IMR-90 (cell line): ENCODE data around the gene CDK5RAP2. TPM values are rescaled to one million over a fixed set of nuclear protein-coding genes. Genes with fewer than 3 reads are reported as not detected.

ENCODE experiments used
- ATAC-seq: fragments of 200-7000 bp; cut with Tn5 transposase; 2 replicates; pipeline ENCODE4 v1.9.1; 2020; ENCODE audit warnings: low read depth, mild to moderate bottlenecking, moderate library complexity
- BruUV-seq: library from RNA; stranded (reverse); fragments of 400-500 nt; replicated peaks from 2 replicates; lab custom pipeline; 2021; lab: Mats Ljungman, UMichigan
- CTCF ChIA-PET: fragments of 300-600 bp; formaldehyde crosslinking; extraction: SDS; loops from one replicate; lab custom pipeline; 2021; ENCODE audit warnings: antibody characterized with exemption; lab: Yijun Ruan, JAX
- POLR2A ChIA-PET: fragments of 300-600 bp; sonication (Branson Sonifier 250); formaldehyde crosslinking; loops from one replicate; lab custom pipeline; 2022; ENCODE audit warnings: antibody characterized with exemption; ENCODE audit not compliant: unreplicated experiment; lab: Charles Lee
- DNase-seq: peaks from one replicate; pipeline ENCODE4 v3.0.0; 2013
- H2AFZ ChIP-seq: replicated peaks from 2 replicates; pipeline ENCODE3; 2013; ENCODE audit warnings: low read length, mild to moderate bottlenecking; ENCODE audit not compliant: poor library complexity
- H2AK5ac ChIP-seq: 2 replicates; pipeline ENCODE4 v1.6.1; 2013; ENCODE audit warnings: low read depth, low read length, inconsistent platforms
- H2AK9ac ChIP-seq: replicated peaks from 2 replicates; pipeline ENCODE3; 2013; ENCODE audit warnings: mild to moderate bottlenecking, low read depth, low read length, moderate library complexity; ENCODE audit not compliant: poor library complexity
- H2BK120ac ChIP-seq: 2 replicates; pipeline ENCODE4 v1.6.1; 2013; ENCODE audit warnings: low read depth, low read length, inconsistent platforms
- H2BK15ac ChIP-seq: 3 replicates; pipeline ENCODE4 v1.6.1; 2013; ENCODE audit warnings: low read depth, low read length, inconsistent platforms
- H2BK20ac ChIP-seq: 2 replicates; pipeline ENCODE4 v1.6.1; 2013; ENCODE audit warnings: low read depth, mild to moderate bottlenecking, inconsistent platforms, low read length, moderate library complexity
- H2BK5ac ChIP-seq: 2 replicates; pipeline ENCODE4 v1.6.1; 2013; ENCODE audit warnings: mild to moderate bottlenecking, low read depth, low read length, inconsistent platforms; ENCODE audit not compliant: poor library complexity, severe bottlenecking
- H3K14ac ChIP-seq: replicated peaks from 2 replicates; pipeline ENCODE4 v1.6.1; 2013; ENCODE audit warnings: low read depth, low read length, inconsistent platforms
- H3K18ac ChIP-seq: 2 replicates; pipeline ENCODE4 v1.6.1; 2013; ENCODE audit warnings: low read depth, low read length, control low read depth
- H3K23ac ChIP-seq: 2 replicates; pipeline ENCODE4 v1.6.1; 2013; ENCODE audit warnings: low read depth, low read length, inconsistent platforms
- H3K27ac ChIP-seq: 2 replicates; pipeline ENCODE4 v1.5.1; 2013; ENCODE audit warnings: mild to moderate bottlenecking, control low read depth, low read length; ENCODE audit not compliant: insufficient read depth
- H3K27me3 ChIP-seq: 2 replicates; pipeline ENCODE4 v1.6.1; 2013; ENCODE audit warnings: low read length; ENCODE audit not compliant: control insufficient read depth, insufficient read depth
- H3K36me3 ChIP-seq: 2 replicates; pipeline ENCODE4 v1.6.1; 2013; ENCODE audit warnings: low read length, mixed read lengths; ENCODE audit not compliant: control insufficient read depth, insufficient read depth
- H3K4ac ChIP-seq: 2 replicates; pipeline ENCODE4 v1.6.1; 2013; ENCODE audit warnings: low read depth, low read length, inconsistent platforms
- H3K4me1 ChIP-seq: 2 replicates; pipeline ENCODE4 v1.6.1; 2013; ENCODE audit warnings: low read length, mixed read lengths; ENCODE audit not compliant: control insufficient read depth, insufficient read depth
- H3K4me2 ChIP-seq: 2 replicates; pipeline ENCODE4 v1.6.1; 2013; ENCODE audit warnings: low read depth, mild to moderate bottlenecking, control low read depth, low read length, moderate library complexity
- H3K4me3 ChIP-seq: 2 replicates; pipeline ENCODE4 v1.5.1; 2013; ENCODE audit warnings: low read depth, mild to moderate bottlenecking, control low read depth, low read length, moderate library complexity; ENCODE audit not compliant: insufficient read depth
- H3K56ac ChIP-seq: 2 replicates; pipeline ENCODE4 v1.6.1; 2013; ENCODE audit warnings: low read length, inconsistent platforms; ENCODE audit not compliant: insufficient read depth; ENCODE audit errors: extremely low read depth
- H3K79me1 ChIP-seq, 2 experiments: 2 replicates each; pipeline ENCODE4 v1.6.1; 2013; ENCODE audit warnings: low read length in 2 of 2, inconsistent platforms in 1 of 2, low read depth in 1 of 2
- H3K9ac ChIP-seq: 2 replicates; pipeline ENCODE4 v1.6.1; 2013; ENCODE audit warnings: low read depth, low read length, control low read depth
- H3K9me1 ChIP-seq: 2 replicates; pipeline ENCODE4 v1.6.1; 2013; ENCODE audit warnings: low read length, inconsistent platforms; ENCODE audit not compliant: insufficient read depth
- H3K9me3 ChIP-seq: 2 replicates; pipeline ENCODE4 v1.6.1; 2013; ENCODE audit warnings: low read length; ENCODE audit not compliant: control insufficient read depth, insufficient read depth
- H4K20me1 ChIP-seq: 2 replicates; pipeline ENCODE4 v1.6.1; 2013; ENCODE audit warnings: low read length, inconsistent platforms; ENCODE audit not compliant: insufficient read depth
- H4K5ac ChIP-seq: 2 replicates; pipeline ENCODE4 v1.6.1; 2013; ENCODE audit warnings: mild to moderate bottlenecking, low read depth, low read length, control low read depth
- H4K8ac ChIP-seq, 2 experiments: 2 replicates each; pipeline ENCODE4 v1.6.1; 2013; ENCODE audit warnings: low read depth in 2 of 2, low read length in 2 of 2, control low read depth in 1 of 2, inconsistent platforms in 1 of 2
- H4K91ac ChIP-seq: 2 replicates; pipeline ENCODE4 v1.6.1; 2013; ENCODE audit warnings: low read depth, low read length, inconsistent platforms; ENCODE audit not compliant: insufficient read depth
- BHLHE40 ChIP-seq: fragments of 150-350 bp; IDR thresholded peaks from 2 replicates; pipeline ENCODE4 v1.6.1; 2016; ENCODE audit warnings: mild to moderate bottlenecking, low read depth, low read length
- CEBPB ChIP-seq: IDR thresholded peaks from 2 replicates; pipeline ENCODE4 v1.6.1; 2012; ENCODE audit warnings: low read depth, low read length, improper control_type of control experiment
- CHD1 ChIP-seq: IDR thresholded peaks from 2 replicates; pipeline ENCODE4 v1.6.1; 2012; ENCODE audit warnings: low read depth, low read length, improper control_type of control experiment
- MAZ ChIP-seq: IDR thresholded peaks from 2 replicates; pipeline ENCODE4 v1.6.1; 2012; ENCODE audit warnings: low read depth, mild to moderate bottlenecking, low read length, improper control_type of control experiment, moderate library complexity, borderline replicate concordance
- NFE2L2 ChIP-seq: fragments of 150-350 bp; IDR thresholded peaks from 2 replicates; pipeline ENCODE4 v1.6.1; 2016; ENCODE audit warnings: low read depth, mild to moderate bottlenecking, low read length
- POLR2A ChIP-seq: IDR thresholded peaks from 2 replicates; pipeline ENCODE4 v1.6.1; 2012; ENCODE audit warnings: mild to moderate bottlenecking, low read depth, low read length
- RAD21 ChIP-seq: IDR thresholded peaks from 2 replicates; pipeline ENCODE4 v1.6.1; 2012; ENCODE audit warnings: low read length, improper control_type of control experiment
- RCOR1 ChIP-seq: IDR thresholded peaks from 2 replicates; pipeline ENCODE4 v1.6.1; 2012; ENCODE audit warnings: mild to moderate bottlenecking, low read length, improper control_type of control experiment; ENCODE audit not compliant: insufficient replicate concordance
- WGBS, 2 experiments: methylation state at CpG; one replicate each; pipeline versions ENCODE4 v1.1.5 to v1.1.7; 2013; ENCODE audit warnings: missing lambda C conversion rate in 2 of 2; ENCODE audit not compliant: insufficient read length in 1 of 2; ENCODE audit errors: extremely low coverage in 2 of 2; 5-methylcytosine and 5-hydroxymethylcytosine counted together
- dilution Hi-C: fragments of 300-500 bp; cut with HindIII; formaldehyde crosslinking; loops from one replicate; pipeline ENCODE4 v1.14.3; 2018; ENCODE audit warnings: low sequenced_read_pairs; ENCODE audit not compliant: unreplicated experiment
- in situ Hi-C: fragments of 300-500 bp; cut with MboI; formaldehyde crosslinking; loops from 3 replicates; pipeline ENCODE4 v1.14.3; 2019; ENCODE audit warnings: low sequenced_read_pairs, inconsistent platforms, mixed read lengths
- intact Hi-C: fragments of 100-400 bp; cut with micrococcal nuclease; formaldehyde crosslinking; loops from 2 replicates; pipeline ENCODE4 v1.10.0; 2022
- polyA plus RNA-seq, 3 experiments: library from polyadenylated mRNA; depleted of rRNA; stranded (reverse); fragments of >200 nt; gene quantifications; 2 replicates each; pipeline ENCODE4 v1.2.3, GENCODE V29; 2012; ENCODE audit warnings: low replicate concordance in 1 of 3
- total RNA-seq: library from RNA; depleted of rRNA; stranded (reverse); fragments of >200 nt; gene quantifications from 2 replicates; pipeline ENCODE4 v1.2.3, GENCODE V29; 2012
- TF ChIP-seq, protein P1 (sequence below): fragments of 150-350 bp; IDR thresholded peaks from 2 replicates; pipeline ENCODE4 v1.6.1; 2017; ENCODE audit warnings: mild to moderate bottlenecking, antibody characterized with exemption, low read length, low read depth
- TF ChIP-seq, protein P2 (sequence below): fragments of 150-350 bp; IDR thresholded peaks from 2 replicates; pipeline ENCODE4 v1.6.1; 2016; ENCODE audit warnings: low read depth, mild to moderate bottlenecking, low read length, moderate library complexity, borderline replicate concordance
- TF ChIP-seq, protein P3 (sequence below): conservative IDR thresholded peaks from 2 replicates; pipeline ENCODE4 v1.5.1; 2012; ENCODE audit warnings: mild to moderate bottlenecking, low read depth, low read length, improper control_type of control experiment

The CDK5RAP2 gene
- total and polyA plus RNA-seq, 2 of the 4 experiments (the other 2 are of a cell fraction) = 29.5 to 31.7 TPM

DNA sequence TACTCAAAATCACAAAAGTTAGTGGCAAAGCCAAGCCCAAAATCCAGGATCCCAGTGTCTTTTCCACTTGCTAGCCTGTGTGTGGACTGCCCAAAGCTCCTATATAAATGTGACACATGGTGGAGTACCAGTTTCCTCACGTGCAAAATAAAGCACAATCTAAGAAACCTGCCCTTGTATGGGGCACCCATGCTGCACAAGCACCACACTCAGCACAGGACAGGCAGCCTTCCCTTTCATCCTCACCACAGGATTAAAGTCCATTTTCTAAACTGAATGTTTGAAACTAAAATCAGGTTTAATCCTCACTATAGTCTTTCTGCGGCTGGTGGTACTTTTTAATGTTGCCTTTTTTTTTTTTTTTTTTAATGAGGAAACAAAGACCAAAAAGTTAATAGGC, 5.5 kb downstream of the CDK5RAP2 start:
- Histone ChIP-seq H2AK9ac (no peak overlapping the region), H3K9ac (no peak overlapping the region), H2BK20ac (no peak overlapping the region), H3K79me1 (peaks cover 41 to 67% of the 10 kb centered on the region in 2 experiments), H2BK5ac (no peak overlapping the region), H3K4me2 (no peak overlapping the region), H3K27me3 (no peaks in the 10 kb centered on the region), H4K8ac (no peak overlapping the region), H3K4ac (no peak overlapping the region), H3K23ac (no peak overlapping the region), H2BK15ac (no peak overlapping the region), H3K18ac (no peak overlapping the region), H3K4me1 (peaks cover 9% of the 10 kb centered on the region), H3K9me1 (peaks cover 13% of the 10 kb centered on the region), H4K91ac (no peak overlapping the region), H3K56ac (no peak overlapping the region), H3K27ac (no peak overlapping the region), H4K20me1 (no peaks in the 10 kb centered on the region), H3K14ac (no peak overlapping the region), H3K9me3 (no peaks in the 10 kb centered on the region), H2AFZ (no peak overlapping the region), H2AK5ac (no peak overlapping the region), H4K5ac (no peak overlapping the region), H3K36me3 (peaks cover 7% of the 10 kb centered on the region; the same call in 1 of the 2 replicates), H2BK120ac (no peak overlapping the region), H3K4me3 (no peak overlapping the region)
- ChIA-PET CTCF (no interaction called here), POLR2A (no interaction called here)
- DNase-seq (no peak), ATAC-seq (no peak)
- intact Hi-C loops (no loop called here), in situ Hi-C loops (no loop called here), dilution Hi-C loops (no loop called here)
- TF ChIP-seq, protein P1, sequence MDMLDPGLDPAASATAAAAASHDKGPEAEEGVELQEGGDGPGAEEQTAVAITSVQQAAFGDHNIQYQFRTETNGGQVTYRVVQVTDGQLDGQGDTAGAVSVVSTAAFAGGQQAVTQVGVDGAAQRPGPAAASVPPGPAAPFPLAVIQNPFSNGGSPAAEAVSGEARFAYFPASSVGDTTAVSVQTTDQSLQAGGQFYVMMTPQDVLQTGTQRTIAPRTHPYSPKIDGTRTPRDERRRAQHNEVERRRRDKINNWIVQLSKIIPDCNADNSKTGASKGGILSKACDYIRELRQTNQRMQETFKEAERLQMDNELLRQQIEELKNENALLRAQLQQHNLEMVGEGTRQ = no peak
- TF ChIP-seq, protein P2, sequence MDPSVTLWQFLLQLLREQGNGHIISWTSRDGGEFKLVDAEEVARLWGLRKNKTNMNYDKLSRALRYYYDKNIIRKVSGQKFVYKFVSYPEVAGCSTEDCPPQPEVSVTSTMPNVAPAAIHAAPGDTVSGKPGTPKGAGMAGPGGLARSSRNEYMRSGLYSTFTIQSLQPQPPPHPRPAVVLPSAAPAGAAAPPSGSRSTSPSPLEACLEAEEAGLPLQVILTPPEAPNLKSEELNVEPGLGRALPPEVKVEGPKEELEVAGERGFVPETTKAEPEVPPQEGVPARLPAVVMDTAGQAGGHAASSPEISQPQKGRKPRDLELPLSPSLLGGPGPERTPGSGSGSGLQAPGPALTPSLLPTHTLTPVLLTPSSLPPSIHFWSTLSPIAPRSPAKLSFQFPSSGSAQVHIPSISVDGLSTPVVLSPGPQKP = no peak
- TF ChIP-seq RAD21 (no peak), RCOR1 (no peak), CHD1 (no peak), BHLHE40 (no peak), MAZ (no peak), NFE2L2 (no peak), POLR2A (no peak), CEBPB (no peak)
- TF ChIP-seq, protein P3, sequence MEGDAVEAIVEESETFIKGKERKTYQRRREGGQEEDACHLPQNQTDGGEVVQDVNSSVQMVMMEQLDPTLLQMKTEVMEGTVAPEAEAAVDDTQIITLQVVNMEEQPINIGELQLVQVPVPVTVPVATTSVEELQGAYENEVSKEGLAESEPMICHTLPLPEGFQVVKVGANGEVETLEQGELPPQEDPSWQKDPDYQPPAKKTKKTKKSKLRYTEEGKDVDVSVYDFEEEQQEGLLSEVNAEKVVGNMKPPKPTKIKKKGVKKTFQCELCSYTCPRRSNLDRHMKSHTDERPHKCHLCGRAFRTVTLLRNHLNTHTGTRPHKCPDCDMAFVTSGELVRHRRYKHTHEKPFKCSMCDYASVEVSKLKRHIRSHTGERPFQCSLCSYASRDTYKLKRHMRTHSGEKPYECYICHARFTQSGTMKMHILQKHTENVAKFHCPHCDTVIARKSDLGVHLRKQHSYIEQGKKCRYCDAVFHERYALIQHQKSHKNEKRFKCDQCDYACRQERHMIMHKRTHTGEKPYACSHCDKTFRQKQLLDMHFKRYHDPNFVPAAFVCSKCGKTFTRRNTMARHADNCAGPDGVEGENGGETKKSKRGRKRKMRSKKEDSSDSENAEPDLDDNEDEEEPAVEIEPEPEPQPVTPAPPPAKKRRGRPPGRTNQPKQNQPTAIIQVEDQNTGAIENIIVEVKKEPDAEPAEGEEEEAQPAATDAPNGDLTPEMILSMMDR = no peak
- WGBS, 2 experiments = no CpG with 5 or more reads among the region's 2 CpGs
- no TSS peak for BruUV-seq
